Tibial nerve (tissue), 4 donors: ENCODE measurements around the gene NEUROD2.

Experiments
- CTCF ChIP-seq, 5 experiments: fragments of 200-600 bp in 3 of 5; fragments of 450-650 bp in 2 of 5; sonication (generic) in 3 of 5; IDR thresholded peaks; one replicate each; pipeline ENCODE4 v1.5.1; 2016 to 2019; ENCODE audit warnings: antibody characterized with exemption in 5 of 5, mild to moderate bottlenecking in 3 of 5, moderate library complexity in 2 of 5
- EP300 ChIP-seq, 2 donors: sonication (generic); formaldehyde crosslinking; IDR thresholded peaks; one replicate each; pipeline ENCODE4 v1.6.1; 2017; ENCODE audit warnings: antibody characterized with exemption in 2 of 2, mild to moderate bottlenecking in 1 of 2
- POLR2A ChIP-seq, 2 donors: fragments of 450-650 bp; IDR thresholded peaks; one replicate each; pipeline ENCODE4 v1.6.1; 2017; ENCODE audit warnings: antibody characterized with exemption in 2 of 2, mild to moderate bottlenecking in 2 of 2, moderate library complexity in 2 of 2

- TF ChIP-seq POLR2A (IDR thresholded peaks at IDR 0.05) = no peak
- no peak for TF ChIP-seq EP300 (IDR thresholded peaks at IDR 0.05)
- TF ChIP-seq CTCF (IDR thresholded peaks at IDR 0.05) = no peak
Measured at GRCh38 chr17:39643271-39643670, 35.6 kb upstream of the NEUROD2 start.
